ENCODE results near the gene SREBF2. TPM values are rescaled to one million over a fixed set of nuclear protein-coding genes. Genes with fewer than 3 reads are reported as not detected.

Gene SREBF2
- total and polyA plus RNA-seq, 2 of the 8 experiments (the other 6 are each of a cell fraction or from before 2014, with no cell fraction given): 125 to 144 TPM

- Histone ChIP-seq H3K9ac (replicated peaks in 1 of 4; ENCODE audit: extremely low read depth in 1 of 4, low read depth in 3 of 4, low read length in 3 of 4) (no peak overlapping the region), H3K23me2 (ENCODE audit: low read depth, low read length) (no peaks in the 10 kb centered on the region), H4K20me1 (replicated peaks in 1 of 2; ENCODE audit: control insufficient read depth in 1 of 2, insufficient read depth in 2 of 2, low read length in 2 of 2) (peaks cover 7 to 19% of the 10 kb centered on the region in 2 experiments), H3K9me3 (ENCODE audit: insufficient read depth in 2 of 2, low read depth in 1 of 2, low read length in 1 of 2) (no peaks in the 10 kb centered on the region), H3K4ac (replicated peaks; ENCODE audit: insufficient read length, low read depth, low read length) (no peak overlapping the region), H3K79me2 (ENCODE audit: control insufficient read depth in 1 of 2, insufficient read depth in 2 of 2, low read length in 2 of 2) (no peaks in the 10 kb centered on the region), H3K4me1 (replicated peaks in 1 of 4; ENCODE audit: control insufficient read depth in 3 of 4, insufficient read depth in 4 of 4, low read length in 3 of 4) (no peaks in the 10 kb centered on the region), H3K4me2 (ENCODE audit: insufficient read depth in 1 of 2, low read depth in 2 of 2, low read length in 2 of 2) (no peak overlapping the region), H3K36me3 (ENCODE audit: control insufficient read depth in 2 of 4, insufficient read depth in 4 of 4, low read length in 3 of 4) (peaks cover 48 to 72% (median 64%) of the 10 kb centered on the region in 4 experiments), H3K27ac (ENCODE audit: low read depth, low read length) (no peak overlapping the region), H2BK20ac (ENCODE audit: low read length) (no peak overlapping the region), H3K23ac (ENCODE audit: insufficient read length) (no peak overlapping the region), H4K5ac (ENCODE audit: insufficient read length, low read depth, low read length) (no peak overlapping the region), H4K8ac (ENCODE audit: extremely low read depth, insufficient read depth, low read length) (no peak overlapping the region), H3K4me3 (ENCODE audit: extremely low read depth in 1 of 4, insufficient read depth in 2 of 4, low read depth in 3 of 4, low read length in 4 of 4) (no peak overlapping the region), H3K14ac (ENCODE audit: insufficient read length) (no peak overlapping the region), H2BK5ac (ENCODE audit: low read depth, low read length) (no peak overlapping the region), H4K91ac (replicated peaks; ENCODE audit: insufficient read length, low read length) (no peak overlapping the region), H2BK120ac (replicated peaks; ENCODE audit: low read depth, low read length) (no peak overlapping the region), H2AK5ac (ENCODE audit: low read depth, low read length) (no peak overlapping the region), H2AFZ (ENCODE audit: low read length) (no peak overlapping the region), H3K56ac (replicated peaks; ENCODE audit: insufficient read length, low read depth, low read length) (no peak overlapping the region), H3K79me1 (ENCODE audit: low read depth, low read length) (no peaks in the 10 kb centered on the region; the same call in 1 of the 2 replicates), H2BK12ac (ENCODE audit: low read depth, low read length) (no peak overlapping the region), H2BK15ac (ENCODE audit: low read length) (no peak overlapping the region), H3K18ac (ENCODE audit: extremely low read depth, low read length) (no peak overlapping the region), H3K27me3 (replicated peaks in 1 of 4; ENCODE audit: control insufficient read depth in 3 of 4, extremely low read depth in 1 of 4, insufficient read depth in 3 of 4, low read length in 3 of 4) (no peaks in the 10 kb centered on the region)
- ChIA-PET CTCF (ENCODE audit: partially characterized antibody) (no interaction called here), POLR2A (ENCODE audit: partially characterized antibody) (interaction anchor here (1.2 kb wide), 1 partner anchor 33 kb away, joined by 3 read pairs; no protein-coding TSS in a partner anchor)
- 96% methylated on average over 11 of the region's 11 CpGs; no CpG with 5 or more reads in 1 of the 2 experiments for WGBS, 2 experiments (ENCODE audit: extremely low coverage in 1 of 2, insufficient coverage in 1 of 2, insufficient read length in 1 of 2, insufficient replicate concordance in 2 of 2, low coverage in 1 of 2, low lambda C conversion rate in 2 of 2, missing lambda C conversion rate in 1 of 2)
- DNase-seq (ENCODE audit: low read depth in 1 of 2, low spot score in 2 of 2) (no peak), FAIRE-seq (no peak)
- TF ChIP-seq GABPA (IDR thresholded peaks at IDR 0.05; ENCODE audit: borderline replicate concordance, insufficient read depth, low read length) (no peak), SRF (IDR thresholded peaks at IDR 0.05; ENCODE audit: low read depth, low read length) (no peak), CBX5 (IDR thresholded peaks at IDR 0.05; ENCODE audit: low read depth, low read length) (no peak), POU5F1 (IDR thresholded peaks at IDR 0.05; ENCODE audit: low read depth, low read length) (no peak), E2F6 (IDR thresholded peaks at IDR 0.05) (no peak), EP300 (IDR thresholded peaks at IDR 0.05; ENCODE audit: borderline replicate concordance in 1 of 2, low read depth in 2 of 2, low read length in 2 of 2) (no peak), HDAC2 (IDR thresholded peaks at IDR 0.05; ENCODE audit: borderline replicate concordance in 1 of 2, low read depth in 2 of 2, low read length in 2 of 2) (no peak), PHF8 (conservative IDR thresholded peaks at IDR 0.05; ENCODE audit: low read depth, low read length) (no peak), SUZ12 (IDR thresholded peaks at IDR 0.05; ENCODE audit: low read length) (no peak), BCL11A (IDR thresholded peaks at IDR 0.05; ENCODE audit: low read depth in 2 of 2, low read length in 2 of 2) (no peak), RBBP5 (IDR thresholded peaks at IDR 0.05; ENCODE audit: borderline replicate concordance, low read depth, low read length) (no peak)
Observed at GRCh38 chr22:41898645-41899044, 65.7 kb downstream of the SREBF2 start.

Data from H1 (cell line).